SJSA1 (cell line): Measurements from ENCODE around the gene OR4S1. TPM values are rescaled to one million over a fixed set of nuclear protein-coding genes. Genes with fewer than 3 reads are reported as not detected.
"Not testable (repeated sequence)": the region's sequence is repeated elsewhere in the genome, so short reads cannot be mapped to it uniquely, and the experiment has no call there.

ENCODE experiments used
- DNase-seq, 2 experiments: peaks; one replicate each; pipeline ENCODE4 v3.0.0-alpha.2; 2015 to 2020; ENCODE audit warnings: low spot score in 2 of 2, low read depth in 1 of 2
- H3K27ac ChIP-seq: fragments of 250-450 bp; sonication (Bioruptor Pico); 2 replicates; pipeline ENCODE4 v1.5.1; 2020; ENCODE audit warnings: mild to moderate bottlenecking, moderate library complexity
- H3K27me3 ChIP-seq: fragments of 250-450 bp; sonication (Bioruptor Pico); replicated peaks from 2 replicates; pipeline ENCODE4 v1.5.1; 2020; ENCODE audit warnings: mild to moderate bottlenecking, moderate library complexity
- H3K36me3 ChIP-seq: fragments of 250-450 bp; sonication (Bioruptor Pico); 2 replicates; pipeline ENCODE4 v1.5.1; 2020; ENCODE audit warnings: mild to moderate bottlenecking
- H3K4me1 ChIP-seq: fragments of 250-450 bp; sonication (Bioruptor Pico); replicated peaks from 2 replicates; pipeline ENCODE4 v1.6.1; 2021; ENCODE audit warnings: mild to moderate bottlenecking
- H3K4me3 ChIP-seq: fragments of 250-450 bp; sonication (Bioruptor Pico); 2 replicates; pipeline ENCODE4 v1.5.1; 2020; ENCODE audit warnings: mild to moderate bottlenecking
- H3K9me3 ChIP-seq: fragments of 250-450 bp; sonication (Bioruptor Pico); replicated peaks from 2 replicates; pipeline ENCODE4 v1.5.1; 2020; ENCODE audit warnings: mild to moderate bottlenecking
- total RNA-seq: library from RNA; depleted of rRNA; stranded (reverse); fragments of >200 nt; shearing (Covaris generic); gene quantifications from 2 replicates; pipeline ENCODE4 v1.2.3, GENCODE V29; 2014; rRNA removed

Gene OR4S1
- not detected in 2 replicates for total RNA-seq

DNA sequence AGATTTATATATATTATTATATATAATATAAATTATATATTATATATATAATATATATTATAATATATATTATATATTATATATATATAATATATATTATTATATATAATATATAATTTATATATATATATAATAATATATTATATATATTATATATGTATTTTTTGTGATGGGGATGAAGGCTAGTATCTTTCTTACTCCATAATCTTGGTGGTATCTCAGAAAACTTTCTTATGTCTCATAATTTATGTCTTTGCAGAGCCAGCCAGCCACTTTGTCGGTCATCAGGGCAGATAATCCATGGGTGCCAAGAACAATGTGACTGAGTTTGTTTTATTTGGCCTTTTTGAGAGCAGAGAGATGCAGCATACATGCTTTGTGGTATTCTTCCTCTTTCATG lies at the start of gene OR4S1:
TSS of gene OR4S1 (plus strand) at position 301 of the 400 bp plus-strand sequence. CDS start at position 301, 0 bp downstream.
- H3K27me3 ChIP-seq = no peaks in the 10 kb centered on the region; the same call in 1 of the 2 replicates
- no peak for DNase-seq
- H3K36me3 ChIP-seq = no peaks in the 10 kb centered on the region
- no peaks in the 10 kb centered on the region for H3K4me1 ChIP-seq
- no peaks in the 10 kb centered on the region for H3K9me3 ChIP-seq
- H3K27ac ChIP-seq = no peak within 1 kb of the TSS
- H3K4me3 ChIP-seq = no peak within 1 kb of the TSS

DNA sequence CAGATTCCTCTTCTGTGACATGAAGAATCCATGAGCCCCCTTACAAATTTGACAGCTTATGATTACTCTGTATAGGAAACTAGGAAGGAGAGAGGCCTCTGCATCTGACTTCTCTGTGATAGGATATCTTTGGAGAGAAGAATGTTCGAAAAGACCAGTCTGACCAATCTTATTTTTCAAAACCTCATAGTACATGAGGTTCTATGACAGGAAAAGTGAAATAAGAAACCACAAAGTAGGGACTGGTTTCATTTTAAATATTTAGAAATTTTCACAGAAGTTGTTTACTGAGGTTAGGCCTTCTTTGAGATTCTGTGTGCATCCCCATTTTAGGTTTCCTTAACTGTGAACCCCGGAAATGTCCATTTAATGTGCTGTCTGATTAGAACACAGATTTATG lies 44.4 kb upstream of the OR4S1 start:
- DNase-seq = no peak
- no peaks in the 10 kb centered on the region for H3K9me3 ChIP-seq
- H3K36me3 ChIP-seq = no peaks in the 10 kb centered on the region
- no peaks in the 10 kb centered on the region for H3K27me3 ChIP-seq
- no peaks in the 10 kb centered on the region for H3K4me1 ChIP-seq
- no peak overlapping the region for H3K27ac ChIP-seq
- no peak overlapping the region for H3K4me3 ChIP-seq

DNA sequence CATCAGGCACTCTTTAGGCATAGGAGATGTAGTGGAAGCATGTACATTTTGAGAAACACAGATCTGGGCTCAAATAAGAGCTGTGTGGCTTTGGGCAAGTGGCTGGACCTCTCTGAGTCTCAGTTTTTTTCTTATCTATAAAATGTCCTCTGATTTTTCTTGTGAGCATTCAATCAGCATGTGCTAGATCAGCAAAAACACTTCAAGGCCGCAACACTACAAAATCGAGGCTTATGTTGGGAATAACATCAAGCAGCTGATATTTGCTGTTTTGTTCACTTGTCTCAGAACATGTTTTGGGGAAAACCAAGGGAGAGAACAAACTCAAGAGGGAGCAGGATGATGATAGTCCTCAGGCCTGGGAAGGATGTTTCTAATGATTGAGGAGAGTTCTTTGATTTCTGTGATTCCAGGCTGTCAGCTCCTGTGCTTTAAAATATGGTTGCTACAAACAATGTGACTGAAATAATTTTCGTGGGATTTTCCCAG lies 42.6 kb upstream of the OR4S1 start, which contains the start of gene OR4X1:
TSS of gene OR4X1 (plus strand) at position 439 of the 489 bp plus-strand sequence. CDS start at position 439, 0 bp downstream.
- H3K4me3 ChIP-seq = no peak within 1 kb of the TSS
- no peaks in the 10 kb centered on the region for H3K4me1 ChIP-seq
- DNase-seq = no peak

DNA sequence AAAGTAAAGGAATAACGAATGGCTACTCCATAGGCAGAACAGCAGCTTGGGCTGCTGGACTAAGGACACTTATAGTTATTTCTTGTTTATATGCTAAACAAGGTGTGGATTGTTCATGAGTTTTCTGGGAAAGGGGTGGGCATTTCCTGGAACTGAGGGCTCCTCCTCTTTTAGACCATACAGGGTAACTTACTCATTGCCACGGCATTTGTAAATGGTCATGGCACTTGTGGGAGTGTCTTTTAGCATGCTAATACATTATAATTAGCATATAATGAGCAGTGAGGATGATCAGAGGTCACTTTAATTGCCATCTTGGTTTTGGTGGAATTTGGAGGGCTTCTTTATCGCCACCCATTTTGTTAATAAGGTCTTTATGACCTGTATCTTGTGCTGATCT lies 35.4 kb upstream of the OR4S1 start:
- no peak for DNase-seq
- no peak overlapping the region for H3K4me3 ChIP-seq
- no peaks in the 10 kb centered on the region for H3K4me1 ChIP-seq
- no peaks in the 10 kb centered on the region for H3K27me3 ChIP-seq
- H3K27ac ChIP-seq = no peak overlapping the region
- H3K36me3 ChIP-seq = no peaks in the 10 kb centered on the region
- H3K9me3 ChIP-seq = no peaks in the 10 kb centered on the region

More for the DNA sequence above, 42.6 kb upstream of the OR4S1 start, which contains the start of gene OR4X1:
- Histone ChIP-seq H3K9me3 (no peaks in the 10 kb centered on the region), H3K27ac (no peak within 1 kb of the TSS), H3K27me3 (no peaks in the 10 kb centered on the region), H3K36me3 (no peaks in the 10 kb centered on the region)

DNA sequence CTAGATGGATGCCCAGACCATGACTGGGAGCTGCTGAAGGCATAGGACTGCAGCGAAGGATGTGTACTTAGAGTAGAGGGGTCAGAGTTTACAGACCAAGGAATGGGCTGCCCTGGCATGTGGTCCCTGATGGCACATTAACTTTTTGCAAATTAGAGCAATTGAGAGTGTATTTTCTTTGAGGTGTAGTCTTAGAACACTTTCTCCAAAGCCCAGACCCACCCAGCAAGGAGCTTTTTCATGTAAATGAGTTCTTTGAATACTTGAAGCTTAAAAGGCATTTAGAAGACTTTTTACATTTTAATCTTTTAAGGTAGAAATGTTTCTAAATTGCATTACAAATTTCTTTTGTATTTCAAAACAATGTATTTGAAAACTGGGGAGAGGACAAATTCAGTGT lies 33.4 kb upstream of the OR4S1 start:
- H3K4me3 ChIP-seq = no peak overlapping the region
- no peak overlapping the region for H3K27ac ChIP-seq
- H3K36me3 ChIP-seq = no peaks in the 10 kb centered on the region
- H3K9me3 ChIP-seq = no peaks in the 10 kb centered on the region
- H3K4me1 ChIP-seq = no peaks in the 10 kb centered on the region
- H3K27me3 ChIP-seq = no peaks in the 10 kb centered on the region
- DNase-seq = no peak

DNA sequence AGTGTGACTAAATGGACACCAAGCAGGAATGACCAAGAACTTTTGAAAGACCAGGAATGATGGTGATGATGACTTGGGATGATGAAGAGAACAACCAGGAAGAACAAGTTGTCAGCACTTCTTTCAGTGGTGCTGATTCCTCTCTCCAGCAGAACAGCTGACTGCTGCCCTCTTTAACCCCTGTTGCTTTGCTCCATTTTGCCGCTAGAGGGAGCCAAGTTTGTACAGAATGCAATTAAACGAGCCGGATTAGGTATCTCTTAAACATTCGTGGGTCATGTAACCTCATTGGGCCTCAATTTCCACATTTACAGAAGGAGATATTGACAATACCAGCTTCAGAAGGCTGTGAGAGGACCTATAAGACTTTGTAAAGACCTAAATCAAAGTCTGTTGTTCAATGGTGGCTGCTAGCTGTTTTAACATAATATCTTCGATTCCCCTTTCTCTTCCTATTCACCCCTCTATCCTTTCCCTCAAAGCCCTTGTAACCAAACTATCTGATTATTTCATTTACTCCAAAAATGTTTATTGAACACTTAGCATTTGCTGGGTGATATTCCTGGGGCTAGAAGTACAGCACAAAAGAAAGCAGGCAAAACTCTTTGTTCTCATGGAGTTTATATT lies 1.9 kb downstream of the OR4S1 start:
- no peak overlapping the region for H3K4me3 ChIP-seq
- H3K36me3 ChIP-seq = no peaks in the 10 kb centered on the region
- no peaks in the 10 kb centered on the region; the same call in 1 of the 2 replicates for H3K27me3 ChIP-seq
- H3K4me1 ChIP-seq = no peaks in the 10 kb centered on the region
- H3K27ac ChIP-seq = no peak overlapping the region
- no peaks in the 10 kb centered on the region for H3K9me3 ChIP-seq
- DNase-seq = peak; percentile 51 to 66

- not testable (repeated sequence) for DNase-seq, H3K4me3 ChIP-seq, H3K36me3 ChIP-seq, H3K27me3 ChIP-seq, H3K9me3 ChIP-seq, H3K4me1 ChIP-seq, H3K27ac ChIP-seq
Observed at GRCh38 chr11:48313590-48313989, 7.6 kb downstream of the OR4S1 start.

DNA sequence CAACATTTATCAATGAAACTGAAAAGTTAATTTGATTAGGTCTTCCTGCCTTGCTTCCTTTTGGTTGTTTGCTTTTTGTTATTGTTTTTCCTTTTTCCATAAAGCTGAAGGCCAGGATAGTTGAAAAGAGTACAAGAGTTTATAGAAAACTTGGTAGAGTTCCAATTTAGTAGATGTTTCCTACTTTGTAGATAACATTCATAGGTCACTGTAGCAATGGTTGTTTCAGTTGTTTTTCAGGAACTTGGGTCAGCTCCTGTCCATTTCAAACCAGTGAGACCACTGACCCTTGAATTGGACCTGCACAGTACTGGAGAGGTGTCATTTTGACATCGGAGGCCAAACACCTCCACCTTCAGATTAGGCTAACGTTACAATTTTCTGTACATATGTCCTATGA lies 13.8 kb downstream of the OR4S1 start:
- not testable (repeated sequence) for DNase-seq, H3K4me1 ChIP-seq

GRCh38 chr11:48324620-48325019 lies 18.6 kb downstream of the OR4S1 start, which contains the start of gene OR4C3:
Gene OR4C3, plus strand, starts transcription at chr11:48324920. Its CDS starts 102 bp downstream, at chr11:48325022.
- not testable (repeated sequence) for H3K4me3 ChIP-seq, H3K4me1 ChIP-seq, H3K27me3 ChIP-seq, H3K36me3 ChIP-seq, DNase-seq, H3K9me3 ChIP-seq, H3K27ac ChIP-seq

More for the DNA sequence above, 13.8 kb downstream of the OR4S1 start:
- H3K4me3 ChIP-seq, H3K27me3 ChIP-seq, H3K36me3 ChIP-seq, H3K9me3 ChIP-seq, H3K27ac ChIP-seq: not testable (repeated sequence)

DNA sequence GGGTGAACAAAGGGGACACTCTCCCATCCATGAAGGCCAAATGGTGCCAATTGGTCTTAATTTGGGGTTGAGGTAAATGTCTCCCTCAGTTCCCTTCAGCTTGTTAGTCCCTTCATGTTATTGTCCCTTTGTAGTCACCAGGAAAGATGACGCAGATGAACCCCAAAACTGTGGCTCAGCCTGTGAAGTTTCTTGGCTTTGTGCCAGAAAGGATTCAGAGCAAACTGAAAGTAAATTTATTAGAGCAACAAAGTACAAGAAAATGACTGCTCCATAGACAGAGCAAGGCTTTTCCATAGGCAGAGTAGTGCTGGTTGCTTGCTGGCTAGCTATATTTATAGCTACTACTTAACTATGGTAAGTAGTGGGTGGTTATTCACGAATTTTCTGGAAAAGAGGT lies 35.4 kb downstream of the OR4S1 start:
- Histone ChIP-seq H3K9me3 (no peaks in the 10 kb centered on the region), H3K27ac (no peak overlapping the region), H3K36me3 (no peaks in the 10 kb centered on the region), H3K4me1 (no peaks in the 10 kb centered on the region), H3K4me3 (no peak overlapping the region), H3K27me3 (no peaks in the 10 kb centered on the region)
- no peak for DNase-seq

DNA sequence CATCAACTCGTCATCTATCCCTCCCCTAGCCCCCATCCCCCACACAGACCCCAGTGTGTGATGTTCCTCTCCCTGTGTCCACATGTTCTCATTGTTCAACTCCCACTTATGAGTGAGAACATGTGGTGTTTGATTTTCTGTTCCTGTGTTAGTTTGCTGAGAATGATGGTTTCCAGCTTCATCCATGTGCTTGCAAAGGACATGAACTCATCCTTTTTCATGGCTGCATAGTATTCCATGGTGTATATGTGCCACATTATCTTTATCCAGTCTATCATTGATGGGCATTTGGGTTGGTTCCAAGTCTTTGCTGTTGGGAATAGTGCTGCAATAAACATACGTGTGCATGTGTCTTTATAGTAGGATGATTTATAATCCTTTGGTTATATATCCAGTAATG lies 36.5 kb downstream of the OR4S1 start:
- H3K27me3 ChIP-seq, H3K27ac ChIP-seq, H3K36me3 ChIP-seq, DNase-seq, H3K9me3 ChIP-seq, H3K4me1 ChIP-seq, H3K4me3 ChIP-seq: not testable (repeated sequence)

DNA sequence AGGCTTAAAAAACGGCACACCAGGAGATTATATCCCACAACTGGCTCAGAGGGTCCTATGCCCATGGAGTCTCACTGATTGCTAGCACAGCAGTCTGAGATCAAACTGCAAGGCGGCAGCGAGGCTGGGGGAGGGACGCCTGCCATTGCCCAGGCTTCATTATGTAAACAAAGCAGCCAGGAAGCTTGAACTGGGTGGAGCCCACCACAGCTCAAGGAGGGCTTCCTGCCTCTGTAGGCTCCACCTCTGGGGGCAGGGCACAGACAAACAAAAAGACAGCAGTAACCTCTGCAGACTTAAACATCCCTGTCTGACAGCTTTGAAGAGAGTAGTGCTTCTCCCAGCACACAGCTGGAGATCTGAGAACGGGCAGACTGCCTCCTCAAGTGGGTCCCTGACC lies 40.3 kb downstream of the OR4S1 start:
- not testable (repeated sequence) for H3K9me3 ChIP-seq, H3K36me3 ChIP-seq, H3K27me3 ChIP-seq, H3K4me1 ChIP-seq, H3K27ac ChIP-seq, H3K4me3 ChIP-seq, DNase-seq

DNA sequence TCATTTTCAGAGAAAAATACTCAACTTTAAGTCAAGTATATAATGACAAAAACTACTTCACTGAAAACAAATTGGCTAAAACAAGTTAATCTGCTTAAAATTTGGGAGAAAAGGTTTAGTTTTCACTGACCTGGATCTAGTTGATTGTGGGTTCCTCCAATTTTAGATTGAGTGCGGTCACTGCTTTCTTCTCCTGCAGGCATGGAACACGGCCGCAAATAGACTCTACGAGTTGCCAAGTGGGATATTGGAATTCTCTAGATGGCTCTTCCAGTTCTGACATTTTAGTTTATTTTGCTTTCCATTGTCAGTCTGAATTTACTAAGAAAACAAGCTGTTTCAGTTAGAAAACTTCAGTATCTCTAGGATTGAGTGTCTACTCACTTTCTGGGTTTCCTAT lies 48.0 kb downstream of the OR4S1 start:
- H3K36me3 ChIP-seq = no peaks in the 10 kb centered on the region
- no peaks in the 10 kb centered on the region for H3K9me3 ChIP-seq
- no peak overlapping the region for H3K4me3 ChIP-seq
- no peak overlapping the region for H3K27ac ChIP-seq
- no peaks in the 10 kb centered on the region for H3K4me1 ChIP-seq
- H3K27me3 ChIP-seq = no peaks in the 10 kb centered on the region
- DNase-seq = no peak

DNA sequence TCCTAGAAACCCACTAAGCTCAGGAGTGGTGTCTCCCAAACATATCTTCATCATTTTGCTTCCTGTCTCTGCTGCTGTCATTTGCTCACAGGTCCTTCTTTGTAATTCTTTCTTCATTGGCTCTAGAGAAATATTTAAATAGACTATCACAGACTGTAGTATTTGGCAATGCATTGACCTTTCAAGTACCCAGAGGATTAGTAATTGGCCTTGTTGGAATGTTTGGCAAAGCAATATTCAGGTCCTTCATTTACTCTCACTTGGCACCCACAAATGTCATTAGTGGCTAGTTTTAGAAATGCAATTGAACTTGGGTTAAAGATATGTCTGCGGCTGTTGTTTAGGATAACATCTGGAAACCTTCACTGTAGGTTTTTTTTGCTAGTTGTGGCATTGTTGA lies 48.7 kb downstream of the OR4S1 start:
- no peak overlapping the region for H3K27ac ChIP-seq
- H3K36me3 ChIP-seq = no peaks in the 10 kb centered on the region
- H3K27me3 ChIP-seq = no peaks in the 10 kb centered on the region
- no peak for DNase-seq
- no peak overlapping the region for H3K4me3 ChIP-seq
- H3K4me1 ChIP-seq = no peaks in the 10 kb centered on the region
- H3K9me3 ChIP-seq = no peaks in the 10 kb centered on the region
